SK-N-SH treated with all-trans-retinoic acid at 6 μM for 48 hours (cell line): ENCODE measurements around the gene FERMT2.

Experiments used
- ATAC-seq: fragments of 200-7000 bp; cut with Tn5 transposase; 3 replicates; pipeline ENCODE4 v1.9.1; 2020; ENCODE audit warnings: mild to moderate bottlenecking, moderate library complexity
- ARNTL ChIP-seq: fragments of 450-650 bp; formaldehyde crosslinking; IDR thresholded peaks from 2 replicates; pipeline ENCODE4 v1.5.0; 2020; ENCODE audit warnings: low read depth, mild to moderate bottlenecking, moderate library complexity, borderline replicate concordance
- BACH2 ChIP-seq: fragments of 250-450 bp; sonication (Bioruptor Pico); IDR thresholded peaks from 2 replicates; pipeline ENCODE4 v1.9.0; 2021; ENCODE audit warnings: mild to moderate bottlenecking, borderline replicate concordance
- CSDC2 ChIP-seq: fragments of 250-450 bp; sonication (Bioruptor Pico); IDR thresholded peaks from 2 replicates; pipeline ENCODE4 v1.5.0; 2020; ENCODE audit warnings: mild to moderate bottlenecking, moderate library complexity
- ESRRG ChIP-seq: fragments of 250-450 bp; sonication (Bioruptor Pico); IDR thresholded peaks from 2 replicates; pipeline ENCODE4 v1.6.1; 2021; ENCODE audit warnings: mild to moderate bottlenecking
- GLIS3 ChIP-seq: fragments of 250-450 bp; sonication (Bioruptor Pico); IDR thresholded peaks from 2 replicates; pipeline ENCODE4 v1.5.0; 2020; ENCODE audit warnings: mild to moderate bottlenecking, moderate library complexity
- ISL1 ChIP-seq: fragments of 250-450 bp; sonication (Bioruptor Pico); IDR thresholded peaks from 2 replicates; pipeline ENCODE4 v2.1.2; 2022; ENCODE audit warnings: mild to moderate bottlenecking, moderate library complexity
- OSR1 ChIP-seq: fragments of 250-450 bp; sonication (Bioruptor Pico); IDR thresholded peaks from 2 replicates; pipeline ENCODE4 v1.8.0; 2022; ENCODE audit warnings: moderate library complexity, mild to moderate bottlenecking, inconsistent platforms
- PPARA ChIP-seq: fragments of 250-450 bp; sonication (Bioruptor Pico); IDR thresholded peaks from 2 replicates; pipeline ENCODE4 v1.5.0; 2020; ENCODE audit warnings: mild to moderate bottlenecking, borderline replicate concordance
- RARB ChIP-seq: fragments of 250-450 bp; sonication (Bioruptor Pico); IDR thresholded peaks from 2 replicates; pipeline ENCODE4 v1.8.0; 2021; ENCODE audit warnings: mild to moderate bottlenecking, moderate library complexity
- SNAI2 ChIP-seq: fragments of 250-450 bp; sonication (Bioruptor Pico); IDR thresholded peaks from 2 replicates; pipeline ENCODE4 v1.5.0; 2020; ENCODE audit warnings: mild to moderate bottlenecking, moderate library complexity
- TCF4 ChIP-seq: fragments of 250-450 bp; sonication (Bioruptor Pico); IDR thresholded peaks from 2 replicates; pipeline ENCODE4 v1.8.0; 2021; ENCODE audit warnings: mild to moderate bottlenecking, moderate library complexity, borderline replicate concordance
- TOX ChIP-seq: fragments of 250-450 bp; sonication (Bioruptor Pico); IDR thresholded peaks from 2 replicates; pipeline ENCODE4 v1.8.0; 2021; ENCODE audit warnings: mild to moderate bottlenecking, moderate library complexity, borderline replicate concordance
- ZC3H10 ChIP-seq: fragments of 250-450 bp; sonication (Bioruptor Pico); IDR thresholded peaks from 2 replicates; pipeline ENCODE4 v1.5.1; 2021; ENCODE audit warnings: mild to moderate bottlenecking, moderate library complexity
- ZFP3 ChIP-seq: fragments of 250-450 bp; sonication (Bioruptor Pico); IDR thresholded peaks from 2 replicates; pipeline ENCODE4 v1.5.0; 2020; ENCODE audit warnings: mild to moderate bottlenecking, moderate library complexity
- ZFP30 ChIP-seq: fragments of 450-650 bp; formaldehyde crosslinking; IDR thresholded peaks from 2 replicates; pipeline ENCODE4 v1.5.0; 2022; ENCODE audit warnings: mild to moderate bottlenecking, moderate library complexity
- ZNF565 ChIP-seq: fragments of 450-650 bp; formaldehyde crosslinking; conservative IDR thresholded peaks from 2 replicates; pipeline ENCODE4 v1.5.0; 2020; ENCODE audit warnings: low read depth, mild to moderate bottlenecking, moderate library complexity
- ZNF70 ChIP-seq: fragments of 450-650 bp; formaldehyde crosslinking; IDR thresholded peaks from 2 replicates; pipeline ENCODE4 v1.5.0; 2020; ENCODE audit warnings: mild to moderate bottlenecking, moderate library complexity
- ZNF8 ChIP-seq: fragments of 450-650 bp; formaldehyde crosslinking; IDR thresholded peaks from 2 replicates; pipeline ENCODE4 v1.5.0; 2020; ENCODE audit warnings: mild to moderate bottlenecking, moderate library complexity
- TF ChIP-seq, protein P1 (sequence below): fragments of 250-450 bp; sonication (Bioruptor Pico); IDR thresholded peaks from 2 replicates; pipeline ENCODE4 v1.5.1; 2021; ENCODE audit warnings: mild to moderate bottlenecking, moderate library complexity
- TF ChIP-seq, protein P2 (sequence below): fragments of 250-450 bp; sonication (Bioruptor Pico); IDR thresholded peaks from 2 replicates; pipeline ENCODE4 v1.5.1; 2020; ENCODE audit warnings: low read depth, mild to moderate bottlenecking, moderate library complexity
- TF ChIP-seq, protein P3 (sequence below): fragments of 250-450 bp; sonication (Bioruptor Pico); IDR thresholded peaks from 2 replicates; pipeline ENCODE4 v1.8.0; 2021; ENCODE audit warnings: low read depth, mild to moderate bottlenecking, moderate library complexity, borderline replicate concordance
- TF ChIP-seq, protein P4 (sequence below): fragments of 250-450 bp; sonication (Bioruptor Pico); IDR thresholded peaks from 2 replicates; pipeline ENCODE4 v1.5.0; 2020; ENCODE audit warnings: mild to moderate bottlenecking, moderate library complexity

The FERMT2 gene

DNA sequence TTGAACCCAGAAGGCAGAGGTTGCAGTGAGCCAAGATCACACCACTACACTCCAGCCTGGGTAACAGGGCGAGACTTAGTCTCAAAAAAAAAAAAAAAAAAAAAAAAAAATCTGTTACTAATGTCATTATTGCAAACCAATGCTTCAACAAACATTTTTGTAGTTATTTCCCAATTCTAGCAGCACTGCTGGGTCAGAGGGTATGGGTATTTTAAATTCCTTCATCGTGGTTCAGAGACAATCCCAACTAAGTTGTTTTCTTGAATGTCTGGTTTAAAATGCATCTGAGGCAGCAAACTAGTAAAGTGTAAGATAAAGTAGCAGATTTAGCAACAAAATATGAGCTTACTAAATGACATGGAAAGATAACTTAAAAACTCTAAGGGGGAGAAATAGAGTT is 65.6 kb downstream of the FERMT2 start:
- ATAC-seq = no peak

DNA sequence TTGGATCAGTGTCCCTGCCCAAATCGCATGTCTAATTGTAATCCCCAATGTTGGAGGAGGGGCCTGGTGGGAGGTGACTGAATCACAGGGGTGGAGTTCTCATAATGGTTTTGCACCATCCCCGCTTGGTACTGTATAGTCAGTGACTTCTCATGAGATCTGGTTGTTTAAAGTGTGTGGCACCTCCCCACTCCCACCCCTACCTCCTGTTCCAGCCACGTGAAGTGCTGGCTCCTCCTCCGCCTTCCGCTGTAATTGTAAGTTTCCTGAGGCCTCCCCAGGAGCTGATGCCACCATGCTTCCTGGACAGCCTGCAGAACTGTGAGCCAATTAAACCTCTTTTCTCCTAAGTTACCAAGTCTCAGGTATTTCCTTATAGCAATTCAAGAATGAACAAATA is 67.2 kb downstream of the FERMT2 start:
- ATAC-seq = peak; percentile 29; the same call in 2 of the 3 replicates
- TF ChIP-seq ZFP30 (CRISPR knock-in tag) (no peak), TCF4 (no peak), CSDC2 (CRISPR knock-in tag) (no peak), BACH2 (CRISPR knock-in tag) (no peak), ZC3H10 (CRISPR knock-in tag) (no peak), TOX (CRISPR knock-in tag) (no peak), SNAI2 (CRISPR knock-in tag) (no peak), ZNF565 (CRISPR knock-in tag) (no peak), ISL1 (CRISPR knock-in tag) (no peak), OSR1 (CRISPR knock-in tag) (no peak), ZNF8 (CRISPR knock-in tag) (no peak), GLIS3 (no peak), ZFP3 (CRISPR knock-in tag) (no peak)
- TF ChIP-seq, protein P1, sequence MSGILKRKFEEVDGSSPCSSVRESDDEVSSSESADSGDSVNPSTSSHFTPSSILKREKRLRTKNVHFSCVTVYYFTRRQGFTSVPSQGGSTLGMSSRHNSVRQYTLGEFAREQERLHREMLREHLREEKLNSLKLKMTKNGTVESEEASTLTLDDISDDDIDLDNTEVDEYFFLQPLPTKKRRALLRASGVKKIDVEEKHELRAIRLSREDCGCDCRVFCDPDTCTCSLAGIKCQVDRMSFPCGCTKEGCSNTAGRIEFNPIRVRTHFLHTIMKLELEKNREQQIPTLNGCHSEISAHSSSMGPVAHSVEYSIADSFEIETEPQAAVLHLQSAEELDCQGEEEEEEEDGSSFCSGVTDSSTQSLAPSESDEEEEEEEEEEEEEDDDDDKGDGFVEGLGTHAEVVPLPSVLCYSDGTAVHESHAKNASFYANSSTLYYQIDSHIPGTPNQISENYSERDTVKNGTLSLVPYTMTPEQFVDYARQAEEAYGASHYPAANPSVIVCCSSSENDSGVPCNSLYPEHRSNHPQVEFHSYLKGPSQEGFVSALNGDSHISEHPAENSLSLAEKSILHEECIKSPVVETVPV (CRISPR knock-in tag) = no peak
- TF ChIP-seq, protein P2, sequence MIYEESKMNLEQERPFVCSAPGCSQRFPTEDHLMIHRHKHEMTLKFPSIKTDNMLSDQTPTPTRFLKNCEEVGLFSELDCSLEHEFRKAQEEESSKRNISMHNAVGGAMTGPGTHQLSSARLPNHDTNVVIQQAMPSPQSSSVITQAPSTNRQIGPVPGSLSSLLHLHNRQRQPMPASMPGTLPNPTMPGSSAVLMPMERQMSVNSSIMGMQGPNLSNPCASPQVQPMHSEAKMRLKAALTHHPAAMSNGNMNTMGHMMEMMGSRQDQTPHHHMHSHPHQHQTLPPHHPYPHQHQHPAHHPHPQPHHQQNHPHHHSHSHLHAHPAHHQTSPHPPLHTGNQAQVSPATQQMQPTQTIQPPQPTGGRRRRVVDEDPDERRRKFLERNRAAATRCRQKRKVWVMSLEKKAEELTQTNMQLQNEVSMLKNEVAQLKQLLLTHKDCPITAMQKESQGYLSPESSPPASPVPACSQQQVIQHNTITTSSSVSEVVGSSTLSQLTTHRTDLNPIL (CRISPR knock-in tag) = no peak
- TF ChIP-seq, protein P3, sequence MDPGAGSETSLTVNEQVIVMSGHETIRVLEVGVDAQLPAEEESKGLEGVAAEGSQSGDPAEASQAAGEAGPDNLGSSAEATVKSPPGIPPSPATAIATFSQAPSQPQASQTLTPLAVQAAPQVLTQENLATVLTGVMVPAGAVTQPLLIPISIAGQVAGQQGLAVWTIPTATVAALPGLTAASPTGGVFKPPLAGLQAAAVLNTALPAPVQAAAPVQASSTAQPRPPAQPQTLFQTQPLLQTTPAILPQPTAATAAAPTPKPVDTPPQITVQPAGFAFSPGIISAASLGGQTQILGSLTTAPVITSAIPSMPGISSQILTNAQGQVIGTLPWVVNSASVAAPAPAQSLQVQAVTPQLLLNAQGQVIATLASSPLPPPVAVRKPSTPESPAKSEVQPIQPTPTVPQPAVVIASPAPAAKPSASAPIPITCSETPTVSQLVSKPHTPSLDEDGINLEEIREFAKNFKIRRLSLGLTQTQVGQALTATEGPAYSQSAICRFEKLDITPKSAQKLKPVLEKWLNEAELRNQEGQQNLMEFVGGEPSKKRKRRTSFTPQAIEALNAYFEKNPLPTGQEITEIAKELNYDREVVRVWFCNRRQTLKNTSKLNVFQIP (CRISPR knock-in tag) = no peak

More for the DNA sequence above, 65.6 kb downstream of the FERMT2 start:
- TF ChIP-seq TCF4 (no peak), ESRRG (no peak), ZFP3 (CRISPR knock-in tag) (no peak), ZNF8 (CRISPR knock-in tag) (no peak), GLIS3 (no peak), SNAI2 (CRISPR knock-in tag) (no peak), ZNF70 (no peak), OSR1 (CRISPR knock-in tag) (no peak), ZC3H10 (CRISPR knock-in tag) (no peak), RARB (CRISPR knock-in tag) (no peak), ARNTL (no peak), PPARA (CRISPR knock-in tag) (no peak), TOX (CRISPR knock-in tag) (no peak), BACH2 (CRISPR knock-in tag) (no peak), CSDC2 (CRISPR knock-in tag) (no peak), ZNF565 (CRISPR knock-in tag) (no peak)
- TF ChIP-seq, protein P1 (CRISPR knock-in tag) = no peak
- TF ChIP-seq, protein P3 (CRISPR knock-in tag) = no peak
- TF ChIP-seq, protein P2 (CRISPR knock-in tag) = no peak

DNA sequence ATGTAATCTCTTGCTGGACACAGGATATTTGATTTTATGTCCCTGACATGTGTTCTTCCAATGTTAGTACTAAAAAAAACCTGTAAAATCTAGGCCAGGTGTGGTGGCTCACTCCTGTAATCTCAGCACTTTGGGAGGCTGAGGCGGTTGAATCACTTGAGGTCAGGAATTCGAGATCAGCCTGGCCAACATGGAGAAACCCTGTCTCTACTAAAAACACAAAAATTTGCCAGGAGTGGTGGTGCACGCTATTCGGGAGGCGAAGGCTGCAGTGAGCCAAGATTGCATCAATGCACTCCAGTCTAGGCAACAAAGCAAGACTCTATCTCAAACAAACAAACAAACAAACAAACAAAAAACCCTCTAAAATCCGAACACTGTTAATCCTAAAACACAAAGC is 68.0 kb downstream of the FERMT2 start:
- no peak for ATAC-seq
- TF ChIP-seq ISL1 (CRISPR knock-in tag) (no peak), PPARA (CRISPR knock-in tag) (no peak), CSDC2 (CRISPR knock-in tag) (no peak), GLIS3 (no peak), RARB (CRISPR knock-in tag) (no peak), ZNF8 (CRISPR knock-in tag) (no peak)
- TF ChIP-seq, protein P4, sequence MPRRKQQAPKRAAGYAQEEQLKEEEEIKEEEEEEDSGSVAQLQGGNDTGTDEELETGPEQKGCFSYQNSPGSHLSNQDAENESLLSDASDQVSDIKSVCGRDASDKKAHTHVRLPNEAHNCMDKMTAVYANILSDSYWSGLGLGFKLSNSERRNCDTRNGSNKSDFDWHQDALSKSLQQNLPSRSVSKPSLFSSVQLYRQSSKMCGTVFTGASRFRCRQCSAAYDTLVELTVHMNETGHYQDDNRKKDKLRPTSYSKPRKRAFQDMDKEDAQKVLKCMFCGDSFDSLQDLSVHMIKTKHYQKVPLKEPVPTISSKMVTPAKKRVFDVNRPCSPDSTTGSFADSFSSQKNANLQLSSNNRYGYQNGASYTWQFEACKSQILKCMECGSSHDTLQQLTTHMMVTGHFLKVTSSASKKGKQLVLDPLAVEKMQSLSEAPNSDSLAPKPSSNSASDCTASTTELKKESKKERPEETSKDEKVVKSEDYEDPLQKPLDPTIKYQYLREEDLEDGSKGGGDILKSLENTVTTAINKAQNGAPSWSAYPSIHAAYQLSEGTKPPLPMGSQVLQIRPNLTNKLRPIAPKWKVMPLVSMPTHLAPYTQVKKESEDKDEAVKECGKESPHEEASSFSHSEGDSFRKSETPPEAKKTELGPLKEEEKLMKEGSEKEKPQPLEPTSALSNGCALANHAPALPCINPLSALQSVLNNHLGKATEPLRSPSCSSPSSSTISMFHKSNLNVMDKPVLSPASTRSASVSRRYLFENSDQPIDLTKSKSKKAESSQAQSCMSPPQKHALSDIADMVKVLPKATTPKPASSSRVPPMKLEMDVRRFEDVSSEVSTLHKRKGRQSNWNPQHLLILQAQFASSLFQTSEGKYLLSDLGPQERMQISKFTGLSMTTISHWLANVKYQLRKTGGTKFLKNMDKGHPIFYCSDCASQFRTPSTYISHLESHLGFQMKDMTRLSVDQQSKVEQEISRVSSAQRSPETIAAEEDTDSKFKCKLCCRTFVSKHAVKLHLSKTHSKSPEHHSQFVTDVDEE (CRISPR knock-in tag) = no peak
- TF ChIP-seq, protein P2 (CRISPR knock-in tag) = no peak
- TF ChIP-seq, protein P1 (CRISPR knock-in tag) = no peak
